ENCODE measurements around the gene TP73.

- TF ChIP-seq SUZ12 (IDR thresholded peaks at IDR 0.05; ENCODE audit: extremely low read depth, insufficient read depth, insufficient read length) (no peak), YY1 (IDR thresholded peaks at IDR 0.05; ENCODE audit: insufficient read depth, insufficient read length) (no peak), ZNF274 (IDR thresholded peaks at IDR 0.05; ENCODE audit: low read depth, low read length) (no peak)
Observed at GRCh38 chr1:3731583-3732433, 79.5 kb downstream of the TP73 start.
